Activated CD8-positive, alpha-beta memory T cell treated with anti-CD3 and anti-CD28 coated beads, Interleukin-2, amount 10 ng/mL, durations not matched to agents 7 days and 5 days (primary cell): Measurements from ENCODE around the gene DLG2. TPM values are rescaled to one million over a fixed set of nuclear protein-coding genes. Genes with fewer than 3 reads are reported as not detected.
"Not testable (repeated sequence)": the region's sequence is repeated elsewhere in the genome, so short reads cannot be mapped to it uniquely, and the experiment has no call there.

Experiments
- ATAC-seq: fragments of 150-1000 bp; cut with Tn5 transposase; one replicate; pipeline ENCODE4 v1.10.0; 2021; ENCODE audit warnings: moderate library complexity
- CTCF ChIA-PET: fragments of 350-600 bp; sonication (Branson Sonifier 250); formaldehyde crosslinking; loops from one replicate; lab custom pipeline; 2021; ENCODE audit warnings: antibody characterized with exemption; lab: Charles Lee
- DNase-seq: peaks from one replicate; pipeline ENCODE4 v3.0.0-alpha.2; 2020
- H3K27ac Mint-ChIP-seq: one replicate; pipeline ENCODE4 v1.8.0; 2021; ENCODE audit warnings: mild to moderate bottlenecking, mixed read lengths
- H3K27me3 Mint-ChIP-seq: one replicate; pipeline ENCODE4 v1.8.0; 2021; ENCODE audit warnings: mixed read lengths
- H3K36me3 Mint-ChIP-seq: one replicate; pipeline ENCODE4 v1.8.0; 2021; ENCODE audit warnings: mild to moderate bottlenecking, mixed read lengths
- H3K4me1 Mint-ChIP-seq: one replicate; pipeline ENCODE4 v1.8.0; 2021; ENCODE audit warnings: mixed read lengths
- H3K4me3 Mint-ChIP-seq: one replicate; pipeline ENCODE4 v1.8.0; 2021; ENCODE audit warnings: mild to moderate bottlenecking, moderate library complexity, mixed read lengths
- H3K9me3 Mint-ChIP-seq: one replicate; pipeline ENCODE4 v1.8.0; 2022; ENCODE audit warnings: low read depth, mixed read lengths
- total RNA-seq, 2 experiments: library from RNA; stranded (reverse); gene quantifications; one replicate each; pipeline ENCODE4 v1.2.3, GENCODE V29; 2021

DLG2 gene
- total RNA-seq, 2 experiments from 2014 or later, result 1.4 to 2.1 TPM

DNA sequence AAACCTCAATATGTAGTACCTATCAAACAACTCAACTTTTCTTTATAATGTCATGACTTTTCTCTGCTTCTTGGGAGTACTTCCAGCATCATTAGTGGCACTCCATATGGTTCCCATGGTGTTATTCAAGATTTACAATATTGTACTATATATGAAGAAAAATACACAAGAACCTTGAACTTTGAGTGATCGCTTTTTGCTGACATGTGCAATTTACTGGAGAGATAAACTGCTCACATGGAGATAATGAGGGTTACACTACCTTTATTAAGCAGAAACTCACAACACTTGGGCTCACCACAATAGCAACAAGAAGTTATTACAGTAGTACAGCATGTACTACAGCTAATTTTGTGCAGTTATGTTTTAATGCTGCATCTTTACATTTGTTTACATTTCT lies 388.2 kb downstream of the DLG2 start:
- CTCF ChIA-PET, result no interaction called here
- no peak for DNase-seq
- Mint-ChIP-seq H3K27me3 (no peaks in the 10 kb centered on the region), H3K9me3 (peaks cover 2% of the 10 kb centered on the region), H3K4me3 (no peak overlapping the region), H3K27ac (no peak overlapping the region), H3K4me1 (no peaks in the 10 kb centered on the region), H3K36me3 (no peaks in the 10 kb centered on the region)
- no peak for ATAC-seq

DNA sequence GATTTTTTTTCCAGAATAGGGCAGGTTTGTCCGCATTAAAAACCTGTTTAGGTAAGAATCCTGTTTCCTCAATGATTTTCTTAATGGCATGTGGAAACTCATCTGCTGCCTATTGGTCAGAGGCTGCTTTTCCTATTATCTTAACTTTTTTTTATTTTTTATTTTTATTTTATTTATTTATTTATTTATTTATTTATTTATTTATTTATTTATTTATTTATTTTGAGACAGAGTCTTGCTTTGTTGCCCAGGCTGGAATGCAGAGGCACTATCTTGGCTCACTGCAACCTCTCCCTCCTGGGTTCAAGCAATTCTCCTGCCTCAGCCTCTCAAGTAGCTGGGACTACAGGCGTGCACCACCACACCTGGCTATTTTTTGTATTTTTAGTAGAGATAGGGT lies 389.1 kb downstream of the DLG2 start:
- ATAC-seq, CTCF ChIA-PET, H3K4me1 Mint-ChIP-seq, H3K27me3 Mint-ChIP-seq, DNase-seq, H3K27ac Mint-ChIP-seq, H3K9me3 Mint-ChIP-seq, H3K4me3 Mint-ChIP-seq, H3K36me3 Mint-ChIP-seq: not testable (repeated sequence)

DNA sequence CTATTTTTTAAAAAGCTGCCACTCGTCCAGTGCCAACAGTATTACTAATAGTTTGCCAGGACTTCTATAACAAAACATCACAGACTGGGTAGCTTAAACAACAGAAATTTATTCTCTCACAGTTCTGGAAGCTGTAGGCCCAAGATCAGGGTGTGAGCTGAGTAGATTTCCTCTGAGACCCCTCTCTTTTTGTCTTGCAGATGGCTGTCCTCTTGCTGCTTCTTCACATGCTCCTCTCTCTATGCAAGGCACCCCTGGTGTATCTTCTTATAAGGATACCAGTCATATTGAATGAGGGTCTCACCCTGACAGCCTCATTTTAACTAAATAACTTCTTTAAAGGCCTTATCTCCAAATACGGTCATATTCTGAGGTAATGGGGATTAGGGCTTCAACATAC lies 390.9 kb downstream of the DLG2 start:
- CTCF ChIA-PET, result no interaction called here
- Mint-ChIP-seq H3K4me1 (no peaks in the 10 kb centered on the region), H3K36me3 (no peaks in the 10 kb centered on the region), H3K27me3 (no peaks in the 10 kb centered on the region), H3K9me3 (peaks cover 2% of the 10 kb centered on the region), H3K4me3 (no peak overlapping the region), H3K27ac (no peak overlapping the region)
- DNase-seq (no peak), ATAC-seq (no peak)

DNA sequence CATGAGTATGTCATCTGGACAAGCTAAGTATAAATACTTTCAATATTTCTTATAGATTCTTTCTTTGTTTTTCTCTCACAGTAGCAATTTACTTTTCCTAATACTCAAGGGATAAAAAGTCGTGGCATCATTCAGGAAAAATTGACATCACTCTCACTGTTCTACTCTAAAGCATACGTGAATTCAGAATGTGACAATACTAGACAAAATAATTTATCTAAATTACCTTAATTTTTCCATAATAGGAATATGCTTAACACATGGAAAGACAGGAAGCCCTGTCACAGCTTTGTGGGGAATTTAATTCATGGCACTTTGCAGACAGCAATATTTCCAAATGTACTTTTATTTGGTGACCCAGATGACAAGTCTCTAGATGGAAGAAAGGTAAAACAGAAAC lies 394.6 kb downstream of the DLG2 start:
- ATAC-seq (no peak), DNase-seq (no peak)
- Mint-ChIP-seq H3K36me3 (no peaks in the 10 kb centered on the region), H3K4me3 (no peak overlapping the region), H3K9me3 (peaks cover 2% of the 10 kb centered on the region), H3K4me1 (no peaks in the 10 kb centered on the region), H3K27ac (no peak overlapping the region), H3K27me3 (no peaks in the 10 kb centered on the region)
- CTCF ChIA-PET, result no interaction called here

DNA sequence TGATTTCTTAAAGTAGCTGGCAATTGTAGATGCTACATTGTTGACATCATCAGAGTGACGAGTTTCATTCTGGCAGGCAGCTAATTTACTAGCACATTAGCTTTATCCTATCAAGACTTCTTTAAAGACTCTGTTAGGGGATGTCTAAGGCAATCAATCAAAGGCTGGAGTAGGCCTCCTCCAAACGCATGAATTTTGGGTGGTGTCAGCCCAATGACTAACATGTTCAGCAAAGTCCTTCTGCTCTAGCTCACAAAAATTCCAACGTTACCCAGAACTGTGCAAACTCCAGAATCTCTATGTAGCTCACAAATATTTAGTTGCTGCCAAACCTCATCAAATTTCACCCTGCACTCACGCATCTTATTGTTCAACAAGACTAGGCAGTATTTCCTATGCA lies 395.6 kb downstream of the DLG2 start:
- no peaks in the 10 kb centered on the region for H3K4me1 Mint-ChIP-seq
- no peak overlapping the region for H3K27ac Mint-ChIP-seq
- H3K9me3 Mint-ChIP-seq, result peaks cover 2% of the 10 kb centered on the region
- ATAC-seq, result no peak
- H3K4me3 Mint-ChIP-seq, result no peak overlapping the region
- DNase-seq, result no peak
- no peaks in the 10 kb centered on the region for H3K27me3 Mint-ChIP-seq
- CTCF ChIA-PET, result no interaction called here
- H3K36me3 Mint-ChIP-seq, result no peaks in the 10 kb centered on the region

DNA sequence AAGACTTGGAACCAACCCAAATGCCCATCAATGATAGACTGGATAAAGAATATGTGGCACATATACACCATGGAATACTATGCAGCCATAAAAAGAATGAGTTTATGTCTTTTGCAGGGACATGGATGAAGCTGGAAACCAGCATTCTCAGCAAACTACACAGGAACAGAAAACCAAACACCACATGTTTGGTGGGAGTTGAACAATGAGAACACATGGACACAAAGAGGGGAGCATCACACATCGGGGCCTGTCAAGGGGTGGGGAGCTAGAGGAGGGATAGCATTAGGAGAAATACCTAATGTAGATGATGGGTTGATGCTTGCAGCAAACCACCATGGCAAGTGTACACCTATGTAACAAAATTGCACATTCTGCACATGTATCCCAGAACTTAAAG lies 397.4 kb downstream of the DLG2 start:
- H3K27ac Mint-ChIP-seq, DNase-seq, H3K9me3 Mint-ChIP-seq, ATAC-seq, CTCF ChIA-PET, H3K4me3 Mint-ChIP-seq, H3K4me1 Mint-ChIP-seq, H3K36me3 Mint-ChIP-seq, H3K27me3 Mint-ChIP-seq: not testable (repeated sequence)

DNA sequence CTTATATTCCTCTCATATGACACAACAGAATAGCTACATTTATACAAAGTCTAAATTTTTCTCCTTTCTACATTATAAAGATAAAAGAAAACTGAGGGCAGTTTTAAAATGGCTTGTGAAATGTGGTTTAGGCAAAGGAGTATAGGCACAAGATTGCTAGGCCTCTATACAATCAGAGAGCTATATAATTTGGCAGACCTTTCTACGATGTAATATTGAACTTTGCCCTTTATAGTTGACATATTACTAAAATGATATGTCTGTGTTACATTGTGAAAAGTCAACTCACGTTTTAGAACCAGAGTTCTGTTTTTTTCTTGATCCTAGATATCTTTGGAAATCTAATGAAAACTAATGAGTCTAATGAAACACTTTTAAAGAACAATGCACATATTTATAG lies 430.2 kb downstream of the DLG2 start:
- ATAC-seq, result no peak
- no peak overlapping the region for H3K4me3 Mint-ChIP-seq
- CTCF ChIA-PET, result no interaction called here

DNA sequence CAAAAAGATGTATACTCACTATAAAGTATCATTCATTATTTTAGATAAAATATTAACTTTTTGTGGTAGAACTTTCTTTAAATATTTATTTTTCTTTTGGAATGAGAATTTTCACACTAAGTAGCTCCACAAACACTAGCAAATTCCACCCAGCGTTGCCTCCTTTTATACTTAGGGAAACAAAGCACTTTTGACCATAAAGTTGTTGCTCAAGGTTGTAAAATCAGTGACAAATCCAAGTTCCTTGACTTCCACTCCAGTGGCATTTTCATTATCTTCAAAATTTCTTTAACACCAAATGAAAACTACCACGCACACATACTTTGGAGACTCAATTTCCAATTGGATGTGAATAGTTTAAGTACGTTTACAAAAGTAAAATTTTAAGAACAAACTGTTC lies 431.2 kb downstream of the DLG2 start:
- CTCF ChIA-PET, result no interaction called here
- Mint-ChIP-seq H3K9me3 (peaks cover 8% of the 10 kb centered on the region), H3K27ac (no peak overlapping the region), H3K4me1 (no peaks in the 10 kb centered on the region), H3K27me3 (no peaks in the 10 kb centered on the region), H3K36me3 (no peaks in the 10 kb centered on the region), H3K4me3 (no peak overlapping the region)
- ATAC-seq (no peak), DNase-seq (no peak)

More for the DNA sequence above, 430.2 kb downstream of the DLG2 start:
- no peak for DNase-seq
- H3K27ac Mint-ChIP-seq, result no peak overlapping the region
- no peaks in the 10 kb centered on the region for H3K36me3 Mint-ChIP-seq
- H3K4me1 Mint-ChIP-seq, result no peaks in the 10 kb centered on the region
- no peaks in the 10 kb centered on the region for H3K27me3 Mint-ChIP-seq
- peaks cover 3% of the 10 kb centered on the region for H3K9me3 Mint-ChIP-seq

DNA sequence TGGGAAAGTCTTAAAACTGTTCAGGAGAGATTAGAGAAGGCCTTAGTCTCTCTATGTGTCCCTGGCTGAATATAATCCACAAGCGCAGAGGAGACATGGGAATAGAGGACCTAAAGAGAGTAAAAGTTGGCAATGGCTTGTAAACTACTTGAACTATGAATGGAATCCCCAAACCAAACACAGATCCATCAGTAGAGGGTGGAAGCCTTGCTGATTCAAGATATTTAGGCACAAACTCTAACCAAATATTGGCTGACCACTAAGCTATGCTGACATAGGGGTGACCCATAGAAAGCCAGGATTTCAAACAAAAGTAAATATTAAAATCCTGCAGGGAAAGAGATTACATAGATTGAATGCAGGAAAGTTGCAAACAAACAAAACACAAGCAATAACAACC lies 439.2 kb downstream of the DLG2 start:
- Mint-ChIP-seq H3K27ac (no peak overlapping the region), H3K4me3 (no peak overlapping the region), H3K9me3 (peaks cover 10% of the 10 kb centered on the region), H3K27me3 (no peaks in the 10 kb centered on the region), H3K36me3 (no peaks in the 10 kb centered on the region), H3K4me1 (no peaks in the 10 kb centered on the region)
- DNase-seq (no peak), ATAC-seq (no peak)
- CTCF ChIA-PET, result no interaction called here

DNA sequence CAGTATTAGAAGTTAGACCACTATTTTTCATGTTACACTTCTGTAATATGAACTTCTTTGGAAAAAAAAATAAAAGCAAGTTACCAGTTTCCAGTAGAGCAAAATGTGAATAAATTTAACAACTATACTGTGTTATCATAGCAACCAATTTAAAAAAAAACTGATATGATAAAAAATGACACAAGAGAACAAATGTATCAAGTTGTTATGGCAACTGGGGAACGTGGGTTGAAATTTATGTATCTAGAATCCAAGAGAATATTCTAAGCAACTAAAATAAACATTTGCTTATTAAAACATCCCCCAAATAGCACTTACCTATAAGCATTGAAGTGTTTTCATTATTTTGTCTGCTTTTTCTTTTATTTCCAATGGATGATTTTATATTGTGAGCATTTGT lies 442.4 kb downstream of the DLG2 start:
- Mint-ChIP-seq H3K4me3 (no peak overlapping the region), H3K4me1 (no peaks in the 10 kb centered on the region), H3K36me3 (no peaks in the 10 kb centered on the region), H3K27ac (no peak overlapping the region), H3K9me3 (no peaks in the 10 kb centered on the region), H3K27me3 (no peaks in the 10 kb centered on the region)
- ATAC-seq (no peak), DNase-seq (no peak)
- CTCF ChIA-PET, result no interaction called here

DNA sequence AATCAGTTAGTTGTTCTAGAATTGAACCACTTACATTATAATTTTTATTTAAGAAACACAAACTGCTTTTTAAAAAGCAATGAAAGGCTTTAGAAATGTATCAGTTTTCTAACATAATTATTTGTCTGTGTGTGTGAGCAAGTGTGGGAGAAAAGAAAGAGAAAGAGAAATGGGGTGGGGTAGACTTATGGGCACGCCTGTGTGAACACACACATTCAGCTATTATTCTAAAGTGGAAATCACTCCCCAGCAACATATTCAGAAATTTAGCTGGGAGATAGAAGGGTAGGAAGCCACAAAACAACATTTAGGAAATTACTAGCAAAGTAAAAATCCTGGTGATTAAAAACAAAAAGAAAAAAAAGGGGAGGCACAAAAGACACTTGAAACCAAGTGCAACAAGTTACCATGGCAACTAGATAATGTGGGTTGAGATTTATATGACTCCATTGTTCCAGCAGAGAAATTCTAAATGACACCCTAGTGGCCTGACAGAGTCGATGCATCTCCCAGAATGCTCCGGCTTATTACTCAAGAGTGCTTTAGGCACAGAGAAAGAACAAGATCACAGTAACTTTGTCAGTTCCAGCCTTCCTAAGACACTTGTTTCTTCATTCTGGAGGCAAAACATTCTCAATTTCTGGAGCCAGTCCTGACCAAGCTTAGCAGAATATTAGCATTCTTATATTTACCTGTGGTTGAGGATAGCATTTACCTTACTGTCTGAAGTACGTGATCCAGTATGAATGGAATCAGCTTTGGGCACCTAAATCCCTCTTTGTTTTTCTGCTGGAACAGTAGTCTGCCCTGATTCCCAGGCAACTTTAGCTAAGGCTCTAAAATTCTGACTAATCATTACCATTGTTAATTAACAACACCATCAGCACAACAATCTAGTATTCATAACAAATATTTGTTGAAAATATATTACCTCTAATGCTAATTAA lies 444.4 kb downstream of the DLG2 start:
- Mint-ChIP-seq H3K9me3 (no peaks in the 10 kb centered on the region), H3K4me3 (no peak overlapping the region), H3K36me3 (no peaks in the 10 kb centered on the region), H3K27me3 (no peaks in the 10 kb centered on the region), H3K27ac (no peak overlapping the region), H3K4me1 (no peaks in the 10 kb centered on the region)
- CTCF ChIA-PET, result no interaction called here
- no peak for ATAC-seq
- DNase-seq, result no peak

DNA sequence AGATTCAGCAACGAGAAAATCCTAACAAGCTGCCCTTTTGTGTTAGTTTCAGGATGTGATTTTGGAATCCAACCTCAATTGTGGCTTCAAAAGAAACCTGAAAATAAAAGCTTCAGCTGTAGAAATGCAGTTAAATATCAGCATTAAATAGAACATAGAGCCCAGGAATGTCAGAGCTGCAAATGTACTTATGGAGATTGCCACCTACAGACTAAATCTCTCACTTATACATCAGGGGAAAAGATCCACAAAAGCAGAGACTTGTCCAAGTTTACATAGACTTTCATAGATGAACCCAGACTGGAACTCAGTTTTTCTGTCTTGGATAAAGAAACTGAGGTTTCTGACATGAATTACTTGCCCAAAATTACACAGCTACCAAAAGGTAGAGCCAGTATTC lies 446.6 kb downstream of the DLG2 start:
- no peak overlapping the region for H3K4me3 Mint-ChIP-seq
- CTCF ChIA-PET, result no interaction called here
- no peaks in the 10 kb centered on the region for H3K27me3 Mint-ChIP-seq
- H3K27ac Mint-ChIP-seq, result no peak overlapping the region
- DNase-seq, result no peak
- H3K4me1 Mint-ChIP-seq, result no peaks in the 10 kb centered on the region
- no peaks in the 10 kb centered on the region for H3K36me3 Mint-ChIP-seq
- peaks cover 3% of the 10 kb centered on the region for H3K9me3 Mint-ChIP-seq
- no peak for ATAC-seq

DNA sequence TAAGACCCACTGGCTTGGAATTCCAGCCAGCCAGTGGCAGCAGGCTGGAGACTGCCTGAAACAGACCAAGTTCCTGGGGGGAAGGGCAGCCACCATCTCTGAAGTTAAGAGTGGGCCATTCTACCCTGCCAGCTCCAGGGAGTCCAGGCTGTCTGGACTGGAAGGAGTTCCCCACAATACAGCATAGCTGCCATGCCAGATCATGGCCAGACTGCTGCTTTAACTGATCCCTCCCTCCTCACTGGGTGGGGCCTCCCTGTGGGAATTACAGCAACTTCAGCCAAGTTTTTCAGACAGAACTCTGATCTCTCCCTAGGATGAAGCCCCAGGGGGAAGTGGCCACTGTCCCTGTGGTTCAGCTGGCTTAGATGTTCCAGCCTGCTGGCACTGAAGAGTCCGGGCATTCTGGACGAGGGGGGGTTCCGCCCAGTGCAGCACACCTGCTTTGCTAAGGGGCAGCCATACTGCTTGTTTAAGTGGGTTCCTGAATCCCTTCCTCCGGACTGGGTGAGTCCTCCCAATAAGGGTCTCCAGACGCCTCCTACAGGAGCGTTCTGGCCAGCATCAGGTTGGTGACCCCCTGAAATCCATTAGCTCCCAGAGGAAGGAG lies 455.4 kb downstream of the DLG2 start:
- Mint-ChIP-seq H3K27ac (no peak overlapping the region), H3K4me3 (no peak overlapping the region), H3K27me3 (no peaks in the 10 kb centered on the region), H3K9me3 (peaks cover 12% of the 10 kb centered on the region), H3K4me1 (no peaks in the 10 kb centered on the region), H3K36me3 (no peaks in the 10 kb centered on the region)
- DNase-seq (no peak), ATAC-seq (no peak)
- CTCF ChIA-PET, result no interaction called here

DNA sequence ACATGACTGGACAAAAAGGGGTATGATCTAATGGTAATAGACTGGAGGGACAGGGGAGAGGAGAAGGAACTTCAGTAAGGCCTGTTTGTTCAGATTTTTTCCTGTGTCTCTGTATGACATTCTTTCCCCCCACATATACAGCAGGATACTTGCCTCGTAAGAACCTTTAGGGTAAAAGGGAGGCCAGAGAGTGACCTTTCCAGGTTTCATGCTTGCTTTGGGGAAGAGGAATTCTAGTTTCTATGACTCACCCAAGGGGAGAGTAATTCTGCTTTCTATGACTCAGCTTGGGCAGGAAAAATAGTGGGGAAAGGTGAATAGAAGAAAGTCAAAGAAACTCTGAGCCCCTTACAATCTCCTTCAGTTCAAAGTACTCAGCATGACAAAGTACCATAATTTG lies 457.0 kb downstream of the DLG2 start:
- H3K4me3 Mint-ChIP-seq, result no peak overlapping the region
- no peak overlapping the region for H3K27ac Mint-ChIP-seq
- no peak for DNase-seq
- no peak for ATAC-seq
- no peaks in the 10 kb centered on the region for H3K27me3 Mint-ChIP-seq
- no peaks in the 10 kb centered on the region for H3K4me1 Mint-ChIP-seq
- no peaks in the 10 kb centered on the region for H3K36me3 Mint-ChIP-seq
- H3K9me3 Mint-ChIP-seq, result peaks cover 9% of the 10 kb centered on the region
- CTCF ChIA-PET, result no interaction called here
